HG02840 (cell line): Measurements from ENCODE around the gene NXPH1.

Experiments
- ATAC-seq: cut with Tn5 transposase; IDR thresholded peaks from one replicate; pipeline ENCODE4 v1.9.1; 2021; ENCODE audit warnings: mild to moderate bottlenecking, moderate library complexity, moderate number of reproducible peaks; ENCODE audit not compliant: unreplicated experiment, low FRiP score

Gene NXPH1

GRCh38 chr7:8435590-8436545 lies 2.5 kb downstream of the NXPH1 start:
- no peak for ATAC-seq

- ATAC-seq, result no peak
Measured at GRCh38 chr7:8436965-8437364, 3.6 kb downstream of the NXPH1 start.

- ATAC-seq, result no peak
Measured at GRCh38 chr7:8437606-8438005, 4.2 kb downstream of the NXPH1 start.

GRCh38 chr7:8440670-8441069 lies 7.3 kb downstream of the NXPH1 start:
- ATAC-seq, result no peak

- no peak for ATAC-seq
Measured at GRCh38 chr7:8441106-8441965, 7.9 kb downstream of the NXPH1 start.

GRCh38 chr7:8442051-8442813 lies 8.8 kb downstream of the NXPH1 start:
- ATAC-seq, result no peak

- no peak for ATAC-seq
Measured at GRCh38 chr7:8442814-8443304, 9.4 kb downstream of the NXPH1 start.

GRCh38 chr7:8443576-8444467 lies 10.4 kb downstream of the NXPH1 start:
- ATAC-seq, result no peak

- ATAC-seq, result no peak
Measured at GRCh38 chr7:8444468-8444769, 11.0 kb downstream of the NXPH1 start.

GRCh38 chr7:8453535-8453934 lies 20.1 kb downstream of the NXPH1 start:
- no peak for ATAC-seq

GRCh38 chr7:8455426-8455825 lies 22.0 kb downstream of the NXPH1 start:
- no peak for ATAC-seq

- no peak for ATAC-seq
Measured at GRCh38 chr7:8462309-8462708, 28.9 kb downstream of the NXPH1 start.

- no peak for ATAC-seq
Measured at GRCh38 chr7:8465338-8465737, 31.9 kb downstream of the NXPH1 start.

GRCh38 chr7:8480527-8480926 lies 47.1 kb downstream of the NXPH1 start:
- ATAC-seq, result no peak

- ATAC-seq, result no peak
Measured at GRCh38 chr7:8481096-8481495, 47.7 kb downstream of the NXPH1 start.

- ATAC-seq, result no peak
Measured at GRCh38 chr7:8481752-8482446, 48.5 kb downstream of the NXPH1 start.

- ATAC-seq, result no peak
Measured at GRCh38 chr7:8490391-8491045, 57.1 kb downstream of the NXPH1 start.

- no peak for ATAC-seq
Measured at GRCh38 chr7:8491106-8491505, 57.7 kb downstream of the NXPH1 start.
